GM19043 (cell line): ENCODE measurements around the gene OR2B6.
"Not testable (repeated sequence)": the region's sequence is repeated elsewhere in the genome, so short reads cannot be mapped to it uniquely, and the experiment has no call there.

Experiments
- ATAC-seq: cut with Tn5 transposase; IDR thresholded peaks from one replicate; pipeline ENCODE4 v1.9.1; 2021; ENCODE audit warnings: low read depth; ENCODE audit not compliant: unreplicated experiment

Gene OR2B6

GRCh38 chr6:27956941-27957340, at the start of gene OR2B6:
Gene OR2B6, plus strand, starts transcription at chr6:27957241. Its CDS starts 0 bp downstream, at chr6:27957241.
- no peak for ATAC-seq

- no peak for ATAC-seq
Observed at GRCh38 chr6:27908017-27908416, 49.0 kb upstream of the OR2B6 start.

- no peak for ATAC-seq
Observed at GRCh38 chr6:27911956-27912446, 45.0 kb upstream of the OR2B6 start, which contains the start of gene OR2B2. Gene OR2B2, minus strand, starts transcription at chr6:27912396. Its CDS starts 77 bp downstream, at chr6:27912319.

GRCh38 chr6:27922949-27923348, 34.1 kb upstream of the OR2B6 start:
- no peak for ATAC-seq

GRCh38 chr6:27924179-27924578, 32.9 kb upstream of the OR2B6 start:
- no peak for ATAC-seq

GRCh38 chr6:27928041-27928440, 29.0 kb upstream of the OR2B6 start:
- ATAC-seq = not testable (repeated sequence)

- not testable (repeated sequence) for ATAC-seq
Observed at GRCh38 chr6:27929930-27930329, 27.1 kb upstream of the OR2B6 start.

GRCh38 chr6:27931209-27931608, 25.8 kb upstream of the OR2B6 start:
- no peak for ATAC-seq

- ATAC-seq = no peak
Observed at GRCh38 chr6:27940766-27941165, 16.3 kb upstream of the OR2B6 start.

- ATAC-seq = not testable (repeated sequence)
Observed at GRCh38 chr6:27943072-27943471, 14.0 kb upstream of the OR2B6 start.

GRCh38 chr6:27948237-27948636, 8.8 kb upstream of the OR2B6 start:
- no peak for ATAC-seq

- ATAC-seq = no peak
Observed at GRCh38 chr6:27951040-27951439, 6.0 kb upstream of the OR2B6 start.

- ATAC-seq = no peak
Observed at GRCh38 chr6:27957516-27957915, 475 bp downstream of the OR2B6 start.

GRCh38 chr6:27962506-27962905, 5.5 kb downstream of the OR2B6 start:
- ATAC-seq = no peak

GRCh38 chr6:27966044-27966443, 9.0 kb downstream of the OR2B6 start:
- no peak for ATAC-seq

- no peak for ATAC-seq
Observed at GRCh38 chr6:27966816-27967426, 9.9 kb downstream of the OR2B6 start.

GRCh38 chr6:27970444-27970843, 13.4 kb downstream of the OR2B6 start:
- ATAC-seq = no peak

- no peak for ATAC-seq
Observed at GRCh38 chr6:27972750-27973149, 15.7 kb downstream of the OR2B6 start.

GRCh38 chr6:27977387-27977786, 20.3 kb downstream of the OR2B6 start:
- no peak for ATAC-seq

- ATAC-seq = no peak
Observed at GRCh38 chr6:27978705-27979104, 21.7 kb downstream of the OR2B6 start.

- no peak for ATAC-seq
Observed at GRCh38 chr6:27980111-27980510, 23.1 kb downstream of the OR2B6 start.

GRCh38 chr6:27986928-27987725, 30.1 kb downstream of the OR2B6 start:
- ATAC-seq = no peak
